ENCODE measurements around the gene HHAT. TPM values are rescaled to one million over a fixed set of nuclear protein-coding genes. Genes with fewer than 3 reads are reported as not detected.

The HHAT gene
- total and polyA plus RNA-seq, 2 experiments from 2014 or later: 1.6 to 1.9 TPM

DNA sequence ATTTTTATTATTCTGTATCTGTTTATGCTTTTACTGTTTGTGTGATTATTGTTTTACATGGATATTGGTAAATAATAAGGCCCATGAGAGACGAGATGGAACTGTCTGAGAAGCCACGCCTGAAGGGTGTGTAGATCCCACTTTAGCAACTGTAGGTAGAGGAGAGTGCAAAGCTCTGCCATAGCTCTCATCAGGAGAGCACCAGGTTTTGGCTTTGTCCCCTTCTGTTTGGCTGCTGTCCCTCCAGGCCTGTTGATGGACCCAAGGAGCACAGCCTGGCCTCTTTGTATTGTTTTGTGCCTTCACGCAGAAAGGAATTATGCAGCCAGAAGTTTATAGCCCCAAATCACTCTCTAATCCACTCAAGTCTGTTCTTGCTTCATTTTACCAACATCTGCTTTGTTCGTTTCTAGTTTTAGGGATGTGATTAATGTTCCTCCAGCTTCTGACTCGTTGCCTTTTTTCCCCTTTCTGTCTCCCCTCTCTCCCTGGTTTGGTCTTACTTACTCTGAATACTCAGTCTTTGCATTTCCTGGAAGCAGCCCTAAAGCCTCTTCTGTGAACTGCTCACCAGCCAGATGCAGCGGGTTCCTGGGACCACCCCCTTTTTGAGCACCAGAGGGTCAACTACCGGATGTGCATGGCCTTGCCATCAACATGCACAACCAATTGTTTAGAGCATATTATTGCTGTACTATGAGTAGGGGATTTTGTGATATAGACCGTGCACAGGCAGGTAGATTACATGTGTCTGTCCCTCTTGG lies 127.3 kb downstream of the HHAT start:
- H4K20me1 ChIP-seq (ENCODE audit: insufficient read depth): no peaks in the 10 kb centered on the region
- 30% methylated on average over 8 of the region's 8 CpGs for WGBS, 2 experiments (ENCODE audit: low coverage in 1 of 2, low lambda C conversion rate in 2 of 2, missing lambda C conversion rate in 2 of 2)
- H3K4me3 ChIP-seq: no peak overlapping the region
- in situ Hi-C loops (cut with MboI): loop anchor here (10.0 kb wide), 1 partner anchor 679 kb away; the partner anchor contains the start of gene KCNH1
- no peak overlapping the region for H3K4me2 ChIP-seq (ENCODE audit: unreplicated experiment)
- H3K9me2 ChIP-seq (ENCODE audit: insufficient read depth): no peaks in the 10 kb centered on the region
- H3K27ac ChIP-seq: no peak overlapping the region
- no peak overlapping the region for H3K9ac ChIP-seq
- TF ChIP-seq EZH2 (IDR thresholded peaks at IDR 0.05; ENCODE audit: insufficient read depth, poor library complexity, severe bottlenecking): no peak
- TF ChIP-seq EZH2phosphoT487 (IDR thresholded peaks at IDR 0.05; ENCODE audit: insufficient read depth, low read depth): no peak
- no peak for DNase-seq
- H3K27me3 ChIP-seq (replicated peaks; ENCODE audit: insufficient read depth): peaks cover 21% of the 10 kb centered on the region
- no peaks in the 10 kb centered on the region for H3K36me3 ChIP-seq (ENCODE audit: low read depth)
- H3K9me3 ChIP-seq (ENCODE audit: low read depth): no peaks in the 10 kb centered on the region
- H3K4me1 ChIP-seq (ENCODE audit: insufficient read depth): no peaks in the 10 kb centered on the region
- no peak overlapping the region for H2AFZ ChIP-seq
- H3F3A ChIP-seq (ENCODE audit: insufficient read depth): no peaks in the 10 kb centered on the region
- H3K79me2 ChIP-seq (ENCODE audit: insufficient read depth): no peaks in the 10 kb centered on the region

DNA sequence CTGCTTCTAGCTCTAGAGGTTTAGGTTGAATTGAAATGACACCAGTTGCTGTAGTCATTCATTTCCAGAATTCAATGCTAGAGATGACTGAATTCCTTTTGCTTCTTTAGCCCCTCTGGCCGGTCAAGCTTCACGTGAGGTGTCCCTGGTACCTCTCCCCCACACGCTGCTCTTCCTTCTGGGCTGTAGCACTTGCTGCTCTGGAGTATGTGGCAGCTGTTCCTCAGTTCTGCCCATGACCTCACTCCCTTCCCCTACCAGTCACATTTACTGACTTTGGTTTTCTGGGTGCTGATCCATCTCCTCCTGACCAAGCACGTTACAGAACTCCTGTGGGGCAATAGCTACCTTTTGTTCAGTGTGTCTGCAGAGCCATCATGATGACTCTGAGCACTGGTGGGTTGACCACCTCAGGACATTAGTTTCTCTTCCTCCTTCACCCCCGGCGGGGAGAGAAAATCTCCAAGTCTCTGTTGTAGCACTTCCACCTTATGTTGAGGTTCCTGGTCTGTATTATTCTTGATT lies 128.1 kb downstream of the HHAT start:
- Histone ChIP-seq H3K9me3 (ENCODE audit: low read depth) (no peaks in the 10 kb centered on the region), H4K20me1 (ENCODE audit: insufficient read depth) (no peaks in the 10 kb centered on the region), H3K27ac (no peak overlapping the region), H2AFZ (no peak overlapping the region), H3F3A (ENCODE audit: insufficient read depth) (no peaks in the 10 kb centered on the region), H3K27me3 (replicated peaks; ENCODE audit: insufficient read depth) (peaks cover 18% of the 10 kb centered on the region), H3K36me3 (ENCODE audit: low read depth) (no peaks in the 10 kb centered on the region), H3K4me2 (ENCODE audit: unreplicated experiment) (no peak overlapping the region), H3K9ac (no peak overlapping the region), H3K4me1 (ENCODE audit: insufficient read depth) (no peaks in the 10 kb centered on the region), H3K4me3 (no peak overlapping the region), H3K9me2 (ENCODE audit: insufficient read depth) (no peaks in the 10 kb centered on the region), H3K79me2 (ENCODE audit: insufficient read depth) (no peaks in the 10 kb centered on the region)
- no peak for DNase-seq
- TF ChIP-seq EZH2 (IDR thresholded peaks at IDR 0.05; ENCODE audit: insufficient read depth, poor library complexity, severe bottlenecking) (no peak), EZH2phosphoT487 (IDR thresholded peaks at IDR 0.05; ENCODE audit: insufficient read depth, low read depth) (no peak)
- WGBS, 2 experiments (ENCODE audit: low coverage in 1 of 2, low lambda C conversion rate in 2 of 2, missing lambda C conversion rate in 2 of 2): 49 to 50% methylated on average over 6 of the region's 6 CpGs
- in situ Hi-C loops (cut with MboI): loop anchor here (10.0 kb wide), 1 partner anchor 678 kb away; the partner anchor contains the start of gene KCNH1

DNA sequence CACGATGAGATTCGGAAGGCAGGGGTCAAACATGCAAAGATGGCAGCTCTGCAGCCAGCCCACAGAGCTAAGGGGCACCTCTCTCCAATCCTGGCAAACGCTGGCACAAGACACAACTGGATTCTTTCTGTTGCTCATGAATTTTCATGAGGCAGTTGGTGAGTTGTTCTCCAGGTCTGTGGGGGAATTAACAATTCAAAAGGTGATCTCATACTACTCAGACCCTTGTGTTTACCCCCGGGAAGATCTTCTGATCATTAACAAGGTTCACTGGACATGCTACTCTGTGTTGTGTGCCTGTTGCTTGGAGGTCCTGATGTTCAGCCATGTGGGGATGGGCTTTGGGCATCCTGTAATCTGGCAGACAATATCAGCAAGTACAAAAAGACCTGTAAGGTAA lies 128.9 kb downstream of the HHAT start:
- Histone ChIP-seq H3K79me2 (ENCODE audit: insufficient read depth) (no peaks in the 10 kb centered on the region), H3K9me2 (ENCODE audit: insufficient read depth) (no peaks in the 10 kb centered on the region), H4K20me1 (ENCODE audit: insufficient read depth) (no peaks in the 10 kb centered on the region), H3K9me3 (ENCODE audit: low read depth) (no peaks in the 10 kb centered on the region), H3K4me2 (ENCODE audit: unreplicated experiment) (no peak overlapping the region), H3K9ac (no peak overlapping the region), H3F3A (ENCODE audit: insufficient read depth) (no peaks in the 10 kb centered on the region), H3K4me1 (ENCODE audit: insufficient read depth) (no peaks in the 10 kb centered on the region), H3K27ac (no peak overlapping the region), H3K36me3 (ENCODE audit: low read depth) (no peaks in the 10 kb centered on the region), H3K27me3 (replicated peaks; ENCODE audit: insufficient read depth) (peaks cover 14% of the 10 kb centered on the region), H3K4me3 (no peak overlapping the region), H2AFZ (no peak overlapping the region)
- 50 to 63% methylated on average over 4 of the region's 4 CpGs for WGBS, 2 experiments (ENCODE audit: low coverage in 1 of 2, low lambda C conversion rate in 2 of 2, missing lambda C conversion rate in 2 of 2)
- in situ Hi-C loops (cut with MboI): loop anchor here (10.0 kb wide), 1 partner anchor 677 kb away; the partner anchor contains the start of gene KCNH1
- no peak for TF ChIP-seq EZH2phosphoT487 (IDR thresholded peaks at IDR 0.05; ENCODE audit: insufficient read depth, low read depth)
- no peak for TF ChIP-seq EZH2 (IDR thresholded peaks at IDR 0.05; ENCODE audit: insufficient read depth, poor library complexity, severe bottlenecking)
- no peak for DNase-seq

DNA sequence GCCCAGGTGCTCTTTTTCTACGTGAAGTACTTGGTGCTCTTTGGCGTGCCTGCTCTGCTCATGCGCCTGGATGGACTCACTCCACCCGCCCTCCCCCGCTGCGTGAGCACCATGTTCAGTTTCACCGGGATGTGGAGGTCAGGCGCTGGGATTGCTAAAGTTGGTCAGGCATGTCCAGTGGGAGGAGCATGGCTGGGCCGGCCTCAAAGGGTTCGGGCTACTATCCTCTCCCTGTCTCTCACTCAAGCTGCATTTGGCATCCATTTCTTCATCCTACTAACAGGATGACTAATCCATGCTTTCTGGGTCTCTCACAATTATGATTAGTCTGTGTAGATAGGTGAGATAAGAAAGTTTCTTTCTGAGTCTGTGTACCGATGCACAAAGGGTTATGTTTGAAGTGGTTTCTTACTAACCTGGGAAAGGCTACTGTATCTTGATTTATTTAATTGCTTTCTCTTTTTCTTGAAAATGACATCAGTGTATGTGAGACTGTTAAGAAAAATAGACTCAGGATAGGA lies 135.9 kb downstream of the HHAT start:
- Histone ChIP-seq H3K4me1 (ENCODE audit: insufficient read depth) (no peaks in the 10 kb centered on the region), H3K4me2 (ENCODE audit: unreplicated experiment) (no peak overlapping the region), H3K9ac (no peak overlapping the region), H3K27ac (no peak overlapping the region), H3K4me3 (no peak overlapping the region), H3K36me3 (ENCODE audit: low read depth) (no peaks in the 10 kb centered on the region), H3K79me2 (ENCODE audit: insufficient read depth) (no peaks in the 10 kb centered on the region), H3F3A (ENCODE audit: insufficient read depth) (no peaks in the 10 kb centered on the region), H2AFZ (no peak overlapping the region), H3K27me3 (replicated peaks; ENCODE audit: insufficient read depth) (no peaks in the 10 kb centered on the region), H4K20me1 (ENCODE audit: insufficient read depth) (no peaks in the 10 kb centered on the region), H3K9me3 (ENCODE audit: low read depth) (no peaks in the 10 kb centered on the region), H3K9me2 (ENCODE audit: insufficient read depth) (no peaks in the 10 kb centered on the region)
- in situ Hi-C loops (cut with MboI): no loop called here
- TF ChIP-seq EZH2phosphoT487 (IDR thresholded peaks at IDR 0.05; ENCODE audit: insufficient read depth, low read depth) (no peak), EZH2 (IDR thresholded peaks at IDR 0.05; ENCODE audit: insufficient read depth, poor library complexity, severe bottlenecking) (no peak)
- peak; percentile 14 for DNase-seq
- 80 to 85% methylated on average over 11 of the region's 11 CpGs for WGBS, 2 experiments (ENCODE audit: low coverage in 1 of 2, low lambda C conversion rate in 2 of 2, missing lambda C conversion rate in 2 of 2)

All from GM23248 (cell line).